PC-3 (cell line): ENCODE measurements around the gene NOG. TPM values are rescaled to one million over a fixed set of nuclear protein-coding genes. Genes with fewer than 3 reads are reported as not detected.

Experiments used
- ATAC-seq: fragments of 200-7000 bp; cut with Tn5 transposase; 2 replicates; pipeline ENCODE4 v1.9.1; 2020; ENCODE audit warnings: mild to moderate bottlenecking, moderate library complexity
- BruUV-seq: library from RNA; stranded (reverse); fragments of 400-500 nt; replicated peaks from 2 replicates; lab custom pipeline; 2021; lab: Mats Ljungman, UMichigan
- CTCF ChIA-PET: fragments of 300-600 bp; sonication (Branson Sonifier 250); formaldehyde crosslinking; loops from one replicate; lab custom pipeline; 2022; ENCODE audit warnings: antibody characterized with exemption; lab: Charles Lee
- POLR2A ChIA-PET: fragments of 300-600 bp; sonication (Branson Sonifier 250); formaldehyde crosslinking; loops from one replicate; lab custom pipeline; 2022; ENCODE audit warnings: antibody characterized with exemption; ENCODE audit not compliant: unreplicated experiment; lab: Charles Lee
- DNase-seq: peaks from one replicate; pipeline ENCODE4 v3.0.0-alpha.2; 2015
- H2AFZ ChIP-seq: fragments of 300-600 bp; sonication (generic); 2 replicates; pipeline ENCODE4 v1.6.0; 2016; ENCODE audit warnings: antibody characterized with exemption, low read length
- H3F3A ChIP-seq: fragments of 300-600 bp; sonication (generic); one replicate; pipeline ENCODE4 v1.6.0; 2017; ENCODE audit warnings: antibody characterized with exemption, low read length, control low read depth, mild to moderate bottlenecking; ENCODE audit not compliant: unreplicated experiment
- H3K27ac ChIP-seq: fragments of 300-600 bp; sonication (generic); 2 replicates; pipeline ENCODE4 v1.5.1; 2016; ENCODE audit warnings: mild to moderate bottlenecking, low read length
- H3K27me3 ChIP-seq: fragments of 300-600 bp; sonication (generic); 2 replicates; pipeline ENCODE4 v1.6.1; 2016; ENCODE audit warnings: low read length, mixed read lengths
- H3K36me3 ChIP-seq: fragments of 300-600 bp; sonication (generic); 2 replicates; pipeline ENCODE4 v1.6.1; 2016; ENCODE audit warnings: low read depth, mixed run types, low read length, mixed read lengths
- H3K4me1 ChIP-seq: fragments of 300-600 bp; sonication (generic); 2 replicates; pipeline ENCODE4 v1.5.1; 2016; ENCODE audit warnings: low read length; ENCODE audit not compliant: insufficient read depth
- H3K4me2 ChIP-seq: fragments of 300-600 bp; sonication (generic); 2 replicates; pipeline ENCODE4 v1.6.0; 2016; ENCODE audit warnings: low read length
- H3K4me3 ChIP-seq: fragments of 300-600 bp; sonication (generic); 2 replicates; pipeline ENCODE4 v1.5.1; 2016; ENCODE audit warnings: mild to moderate bottlenecking, low read length, mixed read lengths
- H3K79me2 ChIP-seq: fragments of 300-600 bp; sonication (generic); 2 replicates; pipeline ENCODE4 v1.6.1; 2017; ENCODE audit warnings: low read length, mixed read lengths
- H3K9ac ChIP-seq: fragments of 300-600 bp; sonication (generic); 2 replicates; pipeline ENCODE4 v1.6.0; 2016; ENCODE audit warnings: mild to moderate bottlenecking, low read length
- H3K9me2 ChIP-seq: fragments of 300-600 bp; sonication (generic); replicated peaks from 2 replicates; pipeline ENCODE4 v1.6.1; 2016; ENCODE audit warnings: mixed run types, low read length, mixed read lengths
- H3K9me3 ChIP-seq: fragments of 300-600 bp; sonication (generic); 2 replicates; pipeline ENCODE4 v1.6.1; 2016; ENCODE audit warnings: low read length, mixed read lengths
- H4K20me1 ChIP-seq: fragments of 300-600 bp; sonication (generic); 2 replicates; pipeline ENCODE4 v1.6.1; 2016; ENCODE audit warnings: low read length, mixed read lengths
- EZH2 ChIP-seq: fragments of 300-600 bp; sonication (generic); IDR thresholded peaks from one replicate; pipeline ENCODE4 v1.6.1; 2017; ENCODE audit warnings: antibody characterized with exemption, mild to moderate bottlenecking, low read length; ENCODE audit not compliant: unreplicated experiment
- EZH2phosphoT487 ChIP-seq: fragments of 300-600 bp; sonication (generic); IDR thresholded peaks from 2 replicates; pipeline ENCODE4 v1.6.1; 2018; ENCODE audit warnings: mild to moderate bottlenecking, antibody characterized with exemption, low read length, borderline replicate concordance
- intact Hi-C: fragments of 100-400 bp; cut with micrococcal nuclease; formaldehyde crosslinking; loops from 2 replicates; pipeline ENCODE4 v1.9.0; 2023
- total RNA-seq: library from RNA; depleted of rRNA; stranded (reverse); fragments of >200 nt; gene quantifications from 2 replicates; pipeline ENCODE4 v1.2.3, GENCODE V29; 2014
- TF ChIP-seq, protein P1 (sequence below): fragments of 300-600 bp; sonication (generic); conservative IDR thresholded peaks from 2 replicates; pipeline ENCODE4 v1.5.1; 2017; ENCODE audit warnings: antibody characterized with exemption, low read depth, mild to moderate bottlenecking, low read length

NOG gene
- total RNA-seq, 1 experiment from 2014 or later, result 23.9 TPM

DNA sequence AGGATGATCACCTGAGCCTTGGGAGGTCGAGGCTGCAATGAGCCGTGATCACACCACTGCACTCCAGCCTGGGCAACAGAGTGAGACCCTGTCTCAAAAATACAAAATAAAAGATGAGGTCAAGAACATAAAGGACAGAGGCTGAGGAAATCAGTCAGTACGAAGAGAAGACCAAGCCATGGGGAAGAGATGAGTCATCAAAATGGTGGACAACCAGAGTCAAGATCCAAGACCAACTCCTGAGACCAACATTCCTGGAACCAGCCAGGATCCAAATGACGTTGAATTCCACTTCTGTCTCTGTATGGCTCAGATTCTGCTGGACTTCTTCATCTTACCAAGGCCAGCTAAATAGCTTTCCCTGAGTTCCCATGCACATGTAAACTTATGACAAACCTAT is 44.8 kb upstream of the NOG start:
- Histone ChIP-seq H2AFZ (no peak overlapping the region), H3K9ac (no peak overlapping the region), H3K36me3 (no peaks in the 10 kb centered on the region), H3K4me2 (no peak overlapping the region), H3F3A (no peaks in the 10 kb centered on the region), H3K79me2 (no peaks in the 10 kb centered on the region), H3K9me3 (no peaks in the 10 kb centered on the region), H3K9me2 (no peaks in the 10 kb centered on the region), H3K4me3 (no peak overlapping the region), H3K27ac (no peak overlapping the region), H4K20me1 (no peaks in the 10 kb centered on the region), H3K27me3 (peaks cover 31% of the 10 kb centered on the region), H3K4me1 (no peaks in the 10 kb centered on the region)
- peak; percentile 12 for DNase-seq
- BruUV-seq, result no TSS peak
- TF ChIP-seq EZH2phosphoT487 (no peak), EZH2 (no peak)
- TF ChIP-seq, protein P1, sequence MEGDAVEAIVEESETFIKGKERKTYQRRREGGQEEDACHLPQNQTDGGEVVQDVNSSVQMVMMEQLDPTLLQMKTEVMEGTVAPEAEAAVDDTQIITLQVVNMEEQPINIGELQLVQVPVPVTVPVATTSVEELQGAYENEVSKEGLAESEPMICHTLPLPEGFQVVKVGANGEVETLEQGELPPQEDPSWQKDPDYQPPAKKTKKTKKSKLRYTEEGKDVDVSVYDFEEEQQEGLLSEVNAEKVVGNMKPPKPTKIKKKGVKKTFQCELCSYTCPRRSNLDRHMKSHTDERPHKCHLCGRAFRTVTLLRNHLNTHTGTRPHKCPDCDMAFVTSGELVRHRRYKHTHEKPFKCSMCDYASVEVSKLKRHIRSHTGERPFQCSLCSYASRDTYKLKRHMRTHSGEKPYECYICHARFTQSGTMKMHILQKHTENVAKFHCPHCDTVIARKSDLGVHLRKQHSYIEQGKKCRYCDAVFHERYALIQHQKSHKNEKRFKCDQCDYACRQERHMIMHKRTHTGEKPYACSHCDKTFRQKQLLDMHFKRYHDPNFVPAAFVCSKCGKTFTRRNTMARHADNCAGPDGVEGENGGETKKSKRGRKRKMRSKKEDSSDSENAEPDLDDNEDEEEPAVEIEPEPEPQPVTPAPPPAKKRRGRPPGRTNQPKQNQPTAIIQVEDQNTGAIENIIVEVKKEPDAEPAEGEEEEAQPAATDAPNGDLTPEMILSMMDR, result no peak
- intact Hi-C loops, result no loop called here
- CTCF ChIA-PET, result no interaction called here
- ATAC-seq, result no peak
- POLR2A ChIA-PET, result no interaction called here

GRCh38 chr17:56549501-56549900 is 44.0 kb upstream of the NOG start:
- intact Hi-C loops, result no loop called here
- Histone ChIP-seq H2AFZ (no peak overlapping the region), H3K4me1 (no peaks in the 10 kb centered on the region), H3K9me2 (no peaks in the 10 kb centered on the region), H3F3A (no peaks in the 10 kb centered on the region), H3K9ac (no peak overlapping the region), H3K27me3 (peaks cover 29% of the 10 kb centered on the region), H3K9me3 (no peaks in the 10 kb centered on the region), H3K36me3 (no peaks in the 10 kb centered on the region), H3K4me3 (no peak overlapping the region), H4K20me1 (no peaks in the 10 kb centered on the region), H3K79me2 (no peaks in the 10 kb centered on the region), H3K27ac (no peak overlapping the region), H3K4me2 (no peak overlapping the region)
- TF ChIP-seq EZH2phosphoT487 (no peak), EZH2 (no peak)
- TF ChIP-seq, protein P1, result no peak
- CTCF ChIA-PET, result no interaction called here
- ATAC-seq (no peak), DNase-seq (no peak)
- POLR2A ChIA-PET, result no interaction called here
- BruUV-seq, result no TSS peak

DNA sequence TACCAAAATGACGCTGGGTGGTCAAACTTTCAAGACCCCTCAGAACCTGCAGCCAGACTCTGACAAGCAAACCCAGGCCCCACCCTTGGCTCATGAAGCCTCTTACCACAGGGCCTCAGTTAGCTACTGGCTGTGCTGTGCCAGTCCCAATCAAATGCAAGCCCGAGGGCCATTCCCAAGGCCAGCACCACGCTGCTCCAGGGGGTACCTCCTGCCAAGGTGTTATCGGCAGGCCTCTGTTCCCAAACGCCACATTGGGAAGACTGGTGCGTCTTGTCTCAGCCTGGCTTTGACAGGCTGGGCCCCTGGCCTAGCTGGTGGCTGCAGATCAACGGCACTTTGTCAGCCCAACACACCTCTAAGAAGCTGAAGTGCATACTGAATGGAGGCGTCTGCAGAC is 35.8 kb upstream of the NOG start:
- no peaks in the 10 kb centered on the region for H3K36me3 ChIP-seq
- TF ChIP-seq, protein P1, result no peak
- TF ChIP-seq EZH2phosphoT487 (no peak), EZH2 (no peak)
- CTCF ChIA-PET, result no interaction called here
- H3K4me1 ChIP-seq, result no peaks in the 10 kb centered on the region
- H2AFZ ChIP-seq, result no peak overlapping the region
- DNase-seq (no peak), ATAC-seq (no peak)
- H3K27ac ChIP-seq, result no peak overlapping the region
- H3K9me3 ChIP-seq, result no peaks in the 10 kb centered on the region
- no peak overlapping the region for H3K4me2 ChIP-seq
- H3F3A ChIP-seq, result no peaks in the 10 kb centered on the region
- intact Hi-C loops, result no loop called here
- POLR2A ChIA-PET, result no interaction called here
- no peak overlapping the region for H3K4me3 ChIP-seq
- peaks cover 52% of the 10 kb centered on the region for H3K27me3 ChIP-seq
- no TSS peak for BruUV-seq
- H3K9ac ChIP-seq, result no peak overlapping the region
- no peaks in the 10 kb centered on the region for H4K20me1 ChIP-seq
- no peaks in the 10 kb centered on the region for H3K9me2 ChIP-seq
- no peaks in the 10 kb centered on the region for H3K79me2 ChIP-seq
